Activated CD4-positive, alpha-beta T cell treated with anti-CD3 and anti-CD28 coated beads, Interleukin-2, amount 50 U/mL, for 48 hours (primary cell): ENCODE data around the gene PRKG1.
"Not testable (repeated sequence)": the region's sequence is repeated elsewhere in the genome, so short reads cannot be mapped to it uniquely, and the experiment has no call there.

Experiments
- DNase-seq, 2 experiments: peaks; one replicate each; pipeline ENCODE4 v3.0.0-alpha.2; 2020

Gene PRKG1

DNA sequence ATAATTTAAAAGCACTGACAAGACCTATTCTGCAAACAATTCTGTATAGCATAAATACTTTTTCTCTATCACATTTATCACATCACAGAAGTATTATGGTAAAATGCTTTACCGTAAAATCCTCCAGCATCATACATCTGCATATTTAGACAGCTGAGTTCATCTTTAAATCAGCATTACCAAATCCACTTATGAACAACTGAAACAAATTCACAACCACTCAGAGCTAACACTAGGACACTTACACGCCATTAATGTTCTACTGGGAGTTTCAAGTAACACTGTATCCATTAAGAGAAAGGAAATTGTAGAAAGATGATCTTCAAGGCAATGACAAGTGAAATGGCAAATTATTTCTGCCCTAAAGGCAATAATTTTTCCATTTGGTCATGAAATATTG, 1134.1 kb downstream of the PRKG1 start:
- no peak for DNase-seq

DNA sequence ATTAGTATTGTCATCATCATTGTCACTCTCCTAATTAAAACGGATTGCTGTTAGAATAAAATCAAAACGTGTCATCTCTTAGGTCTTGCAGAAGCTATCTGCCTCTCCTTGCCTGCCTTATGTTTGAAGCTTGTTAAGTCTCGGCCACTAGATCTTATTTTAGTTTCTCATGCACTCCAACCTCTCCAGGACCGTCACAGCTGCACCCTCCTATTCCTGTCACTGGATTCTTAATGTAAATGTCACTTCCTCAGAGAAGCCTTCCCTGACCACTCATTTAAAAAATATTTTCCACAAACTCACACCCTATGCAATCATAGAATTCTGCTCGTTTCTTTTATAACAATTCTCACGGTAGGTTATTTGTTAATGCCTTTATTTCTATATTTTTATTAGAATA, 1135.9 kb downstream of the PRKG1 start:
- no peak for DNase-seq

DNA sequence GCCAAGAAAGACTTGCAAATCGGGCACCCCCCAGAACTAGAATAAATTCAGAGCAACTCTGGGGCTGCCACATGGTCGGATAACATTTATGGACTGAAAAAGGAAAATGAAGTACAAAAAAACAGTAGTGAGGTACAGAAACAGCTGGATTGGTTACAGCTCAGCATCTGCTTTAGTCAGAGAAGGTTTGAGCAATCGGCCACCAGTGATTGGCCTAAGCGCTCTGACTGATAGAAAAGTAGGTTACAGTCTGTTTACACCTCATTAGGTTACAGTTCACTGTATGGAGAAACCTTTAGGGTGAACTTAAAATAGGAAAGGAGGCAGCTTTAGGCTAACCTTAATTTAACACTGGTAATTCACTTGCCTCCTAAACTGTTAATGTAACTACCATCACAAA, 1137.8 kb downstream of the PRKG1 start:
- no peak for DNase-seq

DNA sequence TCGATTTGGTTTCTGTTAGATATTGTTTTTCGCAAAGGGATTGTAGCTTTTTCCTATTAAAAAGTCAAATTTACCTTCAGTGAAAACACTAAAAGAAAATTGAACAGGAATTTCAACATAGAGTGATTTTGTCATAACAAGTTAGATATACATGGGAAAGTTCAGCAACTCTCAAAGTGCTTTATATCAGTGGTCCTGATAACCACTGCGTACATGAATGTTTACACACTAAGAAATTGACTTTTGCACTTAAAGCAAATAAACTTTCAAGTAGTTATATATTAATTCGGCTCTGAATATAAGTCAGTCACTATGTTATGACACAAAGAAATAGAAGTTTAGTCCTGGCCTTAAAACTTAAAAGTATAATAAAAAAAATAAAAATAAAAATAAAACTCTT, 1138.5 kb downstream of the PRKG1 start:
- no peak for DNase-seq

DNA sequence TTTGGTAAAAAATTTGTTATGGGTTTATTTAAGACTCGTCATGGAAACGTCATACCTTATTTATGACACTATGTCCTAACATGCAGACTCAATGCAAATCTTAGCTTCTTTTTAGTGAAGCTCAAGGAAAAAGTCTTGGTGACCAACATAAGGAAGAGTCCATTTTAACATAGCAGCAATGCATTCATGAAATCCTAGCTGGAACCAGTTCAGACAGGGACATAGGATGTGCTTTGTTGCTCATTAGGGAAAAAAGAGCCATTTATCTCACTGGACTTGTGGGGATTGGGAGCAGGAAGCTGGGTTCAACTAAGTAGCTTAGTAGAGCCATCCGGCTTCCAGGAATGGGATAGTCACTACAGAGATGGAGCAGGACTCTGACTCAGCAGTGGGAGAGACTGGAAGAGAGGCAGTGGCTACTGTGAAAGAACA, 1139.0 kb downstream of the PRKG1 start:
- no peak for DNase-seq

DNA sequence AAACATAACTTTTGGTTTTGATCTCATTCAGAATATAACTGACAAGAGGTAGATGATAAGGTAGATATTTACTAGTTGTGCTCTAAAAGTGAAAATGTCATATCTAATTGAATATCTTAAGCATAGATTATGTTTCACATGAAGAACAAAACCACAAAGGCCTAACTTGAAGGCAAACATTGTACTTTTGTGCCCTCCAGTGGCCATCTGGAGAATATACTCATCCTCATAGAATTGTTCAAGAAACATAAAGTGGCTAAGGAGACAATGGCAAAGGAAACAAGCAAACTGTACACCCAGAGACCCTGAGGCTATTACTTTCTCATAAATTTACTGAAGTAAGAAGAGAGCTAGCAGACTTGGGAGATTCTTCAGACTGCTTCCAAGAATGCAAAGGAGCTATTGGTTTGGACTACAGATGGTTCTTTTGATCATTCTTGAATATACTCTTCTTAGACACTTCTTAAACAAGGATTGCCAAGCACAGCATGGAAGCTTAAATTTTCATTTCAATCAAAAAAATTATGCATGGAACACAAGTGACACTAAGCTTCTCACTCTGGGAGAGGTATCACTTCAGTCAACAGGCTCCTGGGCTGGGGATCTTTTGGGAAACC, 1141.6 kb downstream of the PRKG1 start:
- peak; percentile 4 to 24 for DNase-seq

DNA sequence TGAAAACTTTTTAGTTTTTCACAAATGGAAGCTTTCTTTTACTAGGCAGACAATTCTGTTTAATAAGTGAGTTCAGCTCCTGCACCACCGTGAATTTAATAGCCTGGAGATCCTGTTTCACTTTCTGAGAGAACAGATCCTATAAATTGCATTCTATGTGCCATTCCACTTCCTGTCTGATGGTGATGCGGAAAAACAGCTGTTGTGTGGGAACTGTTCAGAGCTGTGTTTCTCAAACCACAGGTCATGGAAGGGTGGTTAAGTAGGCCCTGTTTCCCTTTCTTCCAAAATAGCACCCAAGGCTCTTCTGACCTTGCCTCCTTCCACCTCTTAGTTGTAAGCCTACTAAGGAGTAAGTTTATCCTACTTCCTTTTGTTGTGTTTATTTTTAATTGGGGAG, 1142.6 kb downstream of the PRKG1 start:
- DNase-seq = no peak

DNA sequence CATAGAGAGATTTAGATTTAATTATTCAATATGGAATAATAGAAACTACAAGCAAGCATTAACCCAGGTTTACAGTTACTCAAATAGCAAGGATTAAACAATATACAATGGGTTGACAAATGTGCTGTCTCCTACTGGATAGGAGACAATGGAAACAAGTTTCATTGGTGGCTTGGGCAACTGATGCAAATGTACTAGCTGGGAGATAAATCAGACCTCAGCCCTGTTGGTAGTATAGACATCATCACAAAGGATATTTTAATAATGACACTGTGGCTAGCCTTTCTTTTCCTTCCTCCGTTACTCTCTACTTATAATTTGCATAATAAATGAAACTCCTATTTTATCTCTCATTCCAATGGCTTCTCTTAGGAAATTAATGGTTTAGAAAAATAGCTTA, 1143.2 kb downstream of the PRKG1 start:
- DNase-seq = no peak

DNA sequence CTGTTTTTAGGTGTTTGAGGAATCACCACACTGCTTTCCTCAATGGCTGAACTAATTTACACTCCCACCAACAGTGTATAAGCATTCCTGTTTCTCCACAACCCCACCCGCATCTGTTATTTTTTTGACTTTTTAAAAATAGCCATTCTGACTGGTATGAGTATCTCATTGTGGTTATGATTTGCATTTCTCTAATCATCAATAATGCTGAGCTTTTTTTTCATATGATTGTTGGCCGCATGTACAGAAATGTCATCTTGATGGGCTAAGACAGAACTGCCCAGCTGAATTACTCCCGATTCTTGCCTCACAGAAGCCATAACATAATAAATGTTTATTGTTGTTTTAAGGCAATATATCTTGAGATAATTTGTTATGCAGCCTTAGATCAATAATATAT, 1146.7 kb downstream of the PRKG1 start:
- no peak for DNase-seq

DNA sequence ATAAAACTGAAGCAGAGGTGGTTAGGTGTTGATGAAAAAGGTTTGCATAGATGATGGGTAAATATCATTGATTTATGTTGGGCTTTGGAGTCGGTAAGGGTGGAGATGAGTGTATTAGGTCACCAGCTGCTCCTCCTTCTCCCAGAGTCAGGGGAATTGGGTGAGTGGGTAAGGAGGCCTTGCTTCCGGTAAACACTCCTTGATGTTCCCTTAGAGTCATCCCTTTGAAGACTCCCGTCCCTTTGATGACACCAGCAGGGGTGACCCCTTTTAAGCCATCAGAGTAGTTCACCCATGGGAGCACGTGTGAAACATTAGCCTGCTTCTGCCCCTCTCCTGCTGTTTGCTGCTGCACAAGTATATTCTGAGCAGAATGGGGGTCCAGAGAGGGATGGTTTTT, 1147.6 kb downstream of the PRKG1 start:
- DNase-seq = no peak

DNA sequence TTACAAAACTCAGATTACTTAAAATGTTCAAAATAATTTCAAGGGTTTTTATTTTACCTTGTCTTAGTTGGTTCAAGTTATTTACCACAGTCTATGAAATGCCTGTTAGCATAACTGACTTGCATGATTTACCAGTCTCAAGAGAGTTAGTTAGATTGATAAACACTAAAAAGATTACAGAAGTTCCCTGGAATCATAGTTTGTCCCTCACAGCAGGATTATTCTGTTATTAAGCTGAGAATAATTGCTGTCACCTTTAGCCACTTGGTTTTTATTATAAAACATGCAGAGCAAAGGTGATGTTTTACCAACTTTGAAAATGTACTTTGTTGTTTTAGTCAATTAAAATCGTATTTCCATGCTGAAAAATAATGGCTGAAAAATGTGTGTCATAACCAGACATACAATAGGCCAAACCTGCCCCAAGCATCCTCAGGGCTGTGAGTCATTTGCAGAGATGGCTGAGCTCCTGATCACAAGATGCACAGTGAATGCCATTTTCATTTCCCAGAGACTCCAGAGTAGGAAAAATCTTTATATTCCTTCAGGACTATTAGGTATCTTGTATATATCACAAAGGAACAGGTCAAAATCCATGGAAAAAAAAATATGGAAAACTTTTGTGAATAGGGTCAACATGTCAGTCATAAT, 1152.0 kb downstream of the PRKG1 start:
- no peak for DNase-seq

DNA sequence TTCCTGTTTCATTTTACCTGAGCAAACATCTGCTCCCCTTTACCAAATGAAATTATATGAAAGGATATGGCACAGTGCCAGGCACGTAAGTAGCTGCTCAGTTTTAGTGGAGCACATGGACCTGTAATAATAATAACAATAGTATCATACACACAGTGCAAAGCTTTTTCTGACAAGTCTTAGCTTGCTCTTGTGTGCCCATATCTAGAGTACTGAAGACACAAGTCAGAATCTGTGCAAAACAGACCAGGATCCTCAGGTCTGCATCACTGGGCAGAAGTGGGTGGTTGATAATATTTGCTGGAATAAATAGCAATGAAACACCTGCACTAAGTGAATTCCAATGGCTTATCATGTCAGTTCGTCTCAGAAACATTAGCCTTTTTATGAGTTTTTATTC, 1154.3 kb downstream of the PRKG1 start:
- DNase-seq = no peak

DNA sequence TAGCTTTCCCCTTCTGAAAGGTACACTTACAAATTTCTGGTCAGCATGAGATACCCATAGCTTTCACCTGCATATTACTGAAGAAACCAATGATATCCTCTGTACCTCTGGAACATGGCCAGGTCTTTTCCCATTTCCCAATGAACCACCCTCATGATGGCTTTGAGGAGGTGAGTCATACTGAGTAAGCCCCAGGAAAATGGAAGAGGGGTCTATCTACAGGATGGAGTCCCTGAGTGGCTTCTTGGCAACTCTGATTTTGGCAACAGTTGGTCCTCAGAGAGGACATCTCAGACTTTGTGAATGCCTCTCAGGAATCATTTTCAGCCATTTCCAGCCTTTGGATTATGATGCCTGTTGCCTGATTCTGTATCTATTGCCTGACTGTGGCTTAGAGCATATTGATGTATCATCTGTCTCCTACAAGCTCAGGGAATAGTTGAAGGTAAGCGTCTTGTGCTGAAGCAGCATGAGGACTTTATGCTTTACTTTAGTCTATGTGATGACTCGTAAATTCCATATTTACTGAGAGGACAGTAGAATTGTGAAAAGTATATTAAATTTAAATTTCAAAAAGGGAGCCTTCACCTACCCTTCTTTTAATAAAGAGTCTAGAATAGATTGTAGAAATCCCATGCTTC, 1155.1 kb downstream of the PRKG1 start:
- DNase-seq = no peak

DNA sequence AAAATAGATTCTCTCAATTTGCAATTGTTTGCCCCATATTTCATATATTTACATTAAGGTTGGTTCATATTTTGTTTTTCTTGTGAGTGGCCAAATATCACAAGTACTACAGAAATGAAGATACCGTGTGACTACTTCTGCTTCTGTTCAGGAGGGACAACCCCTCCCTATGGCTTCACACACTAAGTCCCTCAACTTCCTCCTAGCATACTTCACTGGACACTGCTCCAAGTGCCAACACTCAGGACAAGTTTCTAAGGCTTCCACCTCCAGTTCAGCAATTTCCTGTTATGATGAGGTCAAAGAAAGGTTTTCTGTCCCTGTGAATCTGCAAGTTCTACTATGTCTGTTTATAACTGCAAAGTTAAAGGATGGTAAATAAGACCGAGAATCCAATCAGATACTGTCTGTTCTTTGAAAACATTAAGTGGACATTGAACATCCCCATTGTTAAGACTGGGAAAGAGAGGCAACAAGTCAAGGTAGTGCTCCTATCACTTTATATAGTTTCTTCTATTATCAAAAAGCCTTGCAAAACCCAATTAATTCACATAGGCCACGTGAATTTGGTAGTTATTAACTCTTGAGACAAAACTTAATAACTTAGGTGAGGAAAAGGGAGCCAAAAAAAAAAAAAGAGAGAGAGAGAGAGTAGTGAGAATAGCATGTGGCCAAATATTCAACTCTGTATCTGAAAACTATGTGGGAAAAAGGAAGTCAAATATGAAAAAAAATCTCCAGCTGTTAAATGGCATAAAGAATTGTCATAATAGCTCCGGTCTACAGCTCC, 1158.5 kb downstream of the PRKG1 start:
- DNase-seq = no peak

DNA sequence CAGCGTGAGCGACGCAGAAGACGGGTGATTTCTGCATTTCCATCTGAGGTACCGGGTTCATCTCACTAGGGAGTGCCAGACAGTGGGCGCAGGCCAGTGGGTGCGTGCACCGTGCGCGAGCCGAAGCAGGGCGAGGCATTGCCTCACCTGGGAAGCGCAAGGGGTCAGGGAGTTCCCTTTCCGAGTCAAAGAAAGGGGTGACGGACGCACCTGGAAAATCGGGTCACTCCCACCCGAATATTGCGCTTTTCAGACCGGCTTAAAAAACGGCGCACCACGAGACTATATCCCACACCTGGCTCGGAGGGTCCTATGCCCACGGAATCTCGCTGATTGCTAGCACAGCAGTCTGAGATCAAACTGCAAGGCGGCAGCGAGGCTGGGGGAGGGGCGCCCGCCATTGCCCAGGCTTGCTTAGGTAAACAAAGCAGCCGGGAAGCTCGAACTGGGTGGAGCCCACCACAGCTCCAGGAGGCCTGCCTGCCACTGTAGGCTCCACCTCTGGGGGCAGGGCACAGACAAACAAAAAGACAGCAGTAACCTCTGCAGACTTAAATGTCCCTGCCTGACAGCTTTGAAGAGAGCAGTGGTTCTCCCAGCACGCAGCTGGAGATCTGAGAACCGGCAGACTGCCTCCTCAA, 1159.2 kb downstream of the PRKG1 start:
- DNase-seq = not testable (repeated sequence)

DNA sequence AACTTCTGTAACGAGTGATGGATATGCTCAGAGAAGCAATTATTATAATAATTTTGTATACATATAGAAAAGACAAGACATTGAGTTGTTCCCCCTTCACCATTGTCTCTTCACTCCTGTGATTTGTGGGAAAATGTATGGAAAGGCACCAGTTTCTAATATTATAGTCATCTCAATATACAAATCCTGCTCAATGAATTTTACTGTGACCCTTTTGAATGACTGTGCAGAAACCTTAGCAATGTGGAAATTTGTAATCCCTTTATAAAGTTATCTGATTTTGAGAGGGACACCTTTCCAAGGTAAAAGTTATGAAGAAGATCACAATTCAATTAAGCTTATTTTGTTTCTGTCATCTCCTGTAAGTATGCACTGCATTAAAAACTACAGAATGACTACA, 1165.5 kb downstream of the PRKG1 start:
- DNase-seq = no peak

DNA sequence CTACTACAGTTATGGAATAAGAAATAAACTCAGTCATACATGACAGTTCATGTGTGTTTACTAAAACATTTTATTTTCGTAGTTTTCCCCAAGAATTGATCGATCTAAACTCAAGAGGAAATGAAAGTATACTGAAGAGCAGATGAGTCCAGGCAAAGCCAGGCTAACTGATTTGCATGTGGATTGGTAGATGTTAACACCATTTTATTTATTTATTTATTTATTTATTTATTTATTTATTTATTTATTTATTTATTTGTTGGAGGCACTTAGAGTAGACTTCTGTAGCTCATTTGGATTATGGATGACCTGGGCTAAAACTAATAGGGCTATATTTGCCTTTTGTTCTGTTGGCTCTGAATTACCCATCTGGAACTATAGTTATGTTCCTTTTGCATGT, 1171.3 kb downstream of the PRKG1 start:
- no peak for DNase-seq

DNA sequence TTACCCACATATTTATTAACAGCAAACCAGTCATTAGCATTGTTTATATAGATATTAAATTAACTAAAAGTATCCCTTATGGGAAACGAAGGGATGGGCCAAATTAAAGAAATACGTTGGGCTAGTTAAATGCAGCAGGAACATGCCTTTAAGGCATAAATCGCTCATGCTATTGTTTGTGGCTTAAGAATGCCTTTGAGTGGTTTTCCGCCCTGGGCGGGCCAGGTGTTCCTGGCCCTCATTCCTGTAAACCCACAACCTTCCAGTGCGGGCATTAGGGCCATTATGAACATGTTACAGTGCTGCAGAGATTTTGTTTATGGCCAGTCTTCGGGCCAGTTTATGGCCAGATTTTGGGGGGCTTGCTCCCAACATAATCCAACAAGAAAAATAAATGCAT, 1173.6 kb downstream of the PRKG1 start:
- DNase-seq = not testable (repeated sequence)

DNA sequence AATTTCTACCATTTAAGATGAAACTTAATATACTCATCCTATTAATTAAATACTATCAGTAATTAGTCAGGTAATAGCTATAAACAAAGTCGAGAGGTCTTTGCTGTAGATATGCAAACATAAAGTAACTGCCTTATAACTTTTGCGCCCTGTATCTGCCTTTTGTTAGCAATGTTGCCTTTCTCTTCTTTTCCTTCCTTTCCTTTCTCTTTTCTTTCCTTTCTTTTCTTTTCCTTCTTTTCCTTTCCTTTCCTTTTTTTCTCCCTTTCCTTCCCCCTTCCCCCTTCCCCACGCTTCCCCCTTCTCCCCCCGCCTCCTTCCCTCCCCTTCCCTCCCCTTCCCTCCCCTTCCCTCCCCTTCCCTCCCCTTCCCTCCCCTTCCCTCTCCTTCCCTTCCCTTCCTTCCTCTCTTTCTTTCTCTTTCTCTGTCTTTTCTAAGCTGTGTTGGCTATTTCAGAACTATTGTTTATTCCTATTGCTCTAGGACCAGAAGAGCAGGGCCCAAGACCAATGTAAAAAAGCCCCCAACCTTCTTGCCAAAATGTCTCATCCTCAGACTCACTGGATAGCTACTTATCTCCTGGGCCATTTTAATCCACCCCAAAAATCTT, 1174.5 kb downstream of the PRKG1 start:
- no peak for DNase-seq

DNA sequence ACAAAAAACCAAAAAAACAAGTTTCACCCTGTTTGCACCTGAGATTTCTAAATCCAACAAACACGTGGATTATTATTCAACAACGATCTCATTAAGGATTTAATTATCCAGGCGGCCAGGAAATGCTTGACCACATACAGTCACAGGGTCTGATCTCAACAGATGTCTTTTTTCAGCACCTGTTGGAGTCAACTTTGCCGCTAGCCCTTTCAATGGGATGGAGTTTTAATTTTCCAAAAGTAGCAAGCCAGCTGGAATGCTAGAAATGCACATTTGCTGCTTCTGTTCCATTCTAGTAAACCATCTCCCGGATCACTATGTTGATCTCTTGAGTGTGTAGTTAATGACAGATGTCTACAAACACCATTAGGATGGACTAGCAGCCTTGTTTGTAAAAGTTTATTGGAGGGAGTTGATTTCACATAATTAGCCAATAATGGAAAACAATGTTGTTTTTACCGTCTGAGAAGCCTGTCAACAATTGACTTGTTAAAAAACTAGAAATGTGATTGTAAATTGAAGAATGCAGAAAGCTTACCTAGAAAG, 1175.6 kb downstream of the PRKG1 start:
- DNase-seq = no peak

DNA sequence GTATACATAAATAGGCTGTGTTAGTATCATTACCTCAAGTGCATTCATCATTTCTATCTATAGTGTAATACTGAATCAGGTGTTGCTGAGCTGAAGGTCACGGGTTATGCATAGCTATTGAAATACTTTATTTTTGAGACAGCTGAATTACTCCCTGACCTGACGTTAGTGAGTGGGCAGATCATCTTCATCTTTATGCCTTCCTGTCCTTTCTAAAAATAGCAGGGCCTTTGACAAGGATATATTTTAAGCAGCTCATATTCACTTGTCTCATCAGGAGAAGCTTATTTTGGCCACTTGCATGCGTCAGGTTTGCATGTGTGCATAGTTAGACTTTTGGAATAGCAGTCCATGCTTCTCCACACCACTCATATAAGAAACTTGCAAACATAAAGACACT, 1176.2 kb downstream of the PRKG1 start:
- no peak for DNase-seq

DNA sequence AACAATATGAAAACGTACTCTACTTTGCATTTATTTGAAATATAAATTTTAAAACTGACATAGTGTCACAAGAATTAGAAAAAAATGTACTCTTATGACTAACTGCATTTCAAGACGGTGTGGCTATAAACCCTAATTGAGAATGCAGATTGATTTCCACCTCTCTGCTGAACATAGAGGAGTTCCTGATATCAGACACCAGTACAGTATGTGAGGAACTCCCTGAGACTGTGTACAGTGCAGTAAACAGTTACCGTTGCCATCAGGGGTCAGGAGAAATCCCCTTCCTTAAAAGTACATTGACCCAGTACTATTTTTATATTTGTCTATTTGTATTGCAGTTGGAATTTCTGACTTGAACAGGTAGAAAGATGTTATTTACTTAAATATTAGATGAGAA, 1178.0 kb downstream of the PRKG1 start:
- DNase-seq = no peak
